Fibroblast of lung (primary cell): ENCODE data around the gene CLINT1.

Source experiments
- CTCF ChIP-seq, 2 donors: IDR thresholded peaks in 1 of 2; conservative IDR thresholded peaks in 1 of 2; 1 replicate in 1 of 2; 2 replicates in 1 of 2; pipeline ENCODE4 v1.5.1; 2011 to 2012; ENCODE audit warnings: low read length in 2 of 2, control low read depth in 1 of 2, inconsistent platforms in 1 of 2, low read depth in 1 of 2, mild to moderate bottlenecking in 1 of 2
- EZH2 ChIP-seq: IDR thresholded peaks from 2 replicates; pipeline ENCODE4 v1.5.1; 2012; ENCODE audit warnings: low read length, control low read depth, mild to moderate bottlenecking; ENCODE audit errors: missing control alignments

DNA sequence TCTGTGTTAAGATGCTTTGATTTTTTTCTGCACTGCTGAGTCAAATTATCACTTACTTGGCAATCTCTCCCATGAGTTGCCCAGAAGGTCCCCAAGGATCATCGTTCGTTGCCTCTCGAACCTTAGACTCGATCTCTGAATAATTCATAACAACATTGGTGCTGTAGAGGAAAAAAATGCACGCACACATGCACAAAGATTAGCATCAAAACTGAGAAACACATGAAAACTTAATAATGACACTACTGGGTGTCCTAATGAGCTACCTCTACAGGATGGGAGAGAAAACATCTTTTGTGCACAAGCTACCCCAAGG is 41.6 kb downstream of the CLINT1 start:
- TF ChIP-seq CTCF (conservative IDR thresholded peaks at IDR 0.05 in 1 of 2, IDR thresholded peaks at IDR 0.05 in 1 of 2; ENCODE audit: low read depth in 1 of 2, low read length in 2 of 2) (no peak), EZH2 (no peak)
